Activated CD4-positive, alpha-beta T cell treated with anti-CD3 and anti-CD28 coated beads, Interleukin-2, amount 10 ng/mL, durations not matched to agents 7 days and 5 days (primary cell): ENCODE measurements around the gene APP. TPM values are rescaled to one million over a fixed set of nuclear protein-coding genes. Genes with fewer than 3 reads are reported as not detected.
A peak's percentile ranks its signal among the peaks of the same experiment; 100 is the strongest.

Experiments
- CTCF ChIA-PET: fragments of 350-600 bp; sonication (Branson Sonifier 250); formaldehyde crosslinking; loops from one replicate; lab custom pipeline; 2021; ENCODE audit warnings: antibody characterized with exemption; lab: Charles Lee
- POLR2A ChIA-PET: fragments of 350-600 bp; sonication (Branson Sonifier 250); formaldehyde crosslinking; loops from one replicate; lab custom pipeline; 2021; ENCODE audit warnings: antibody characterized with exemption; lab: Charles Lee
- DNase-seq: peaks from one replicate; pipeline ENCODE4 v3.0.0-alpha.2; 2020
- H3K27ac Mint-ChIP-seq: one replicate; pipeline ENCODE4 v1.8.0; 2021; ENCODE audit warnings: mild to moderate bottlenecking, moderate library complexity, mixed read lengths
- H3K27me3 Mint-ChIP-seq: one replicate; pipeline ENCODE4 v1.8.0; 2021; ENCODE audit warnings: mixed read lengths
- H3K36me3 Mint-ChIP-seq: one replicate; pipeline ENCODE4 v1.8.0; 2021; ENCODE audit warnings: low read depth, mixed read lengths
- H3K4me1 Mint-ChIP-seq: one replicate; pipeline ENCODE4 v1.8.0; 2021; ENCODE audit warnings: mixed read lengths
- H3K4me3 Mint-ChIP-seq: one replicate; pipeline ENCODE4 v1.8.0; 2021; ENCODE audit warnings: mild to moderate bottlenecking, moderate library complexity, mixed read lengths
- H3K9me3 Mint-ChIP-seq: one replicate; pipeline ENCODE4 v1.8.0; 2021; ENCODE audit warnings: mixed read lengths
- total RNA-seq, 2 experiments: library from RNA; stranded (reverse); gene quantifications; one replicate each; pipeline ENCODE4 v1.2.3, GENCODE V29; 2021

APP gene
- total RNA-seq, 2 experiments from 2014 or later: 31.0 to 31.4 TPM

DNA sequence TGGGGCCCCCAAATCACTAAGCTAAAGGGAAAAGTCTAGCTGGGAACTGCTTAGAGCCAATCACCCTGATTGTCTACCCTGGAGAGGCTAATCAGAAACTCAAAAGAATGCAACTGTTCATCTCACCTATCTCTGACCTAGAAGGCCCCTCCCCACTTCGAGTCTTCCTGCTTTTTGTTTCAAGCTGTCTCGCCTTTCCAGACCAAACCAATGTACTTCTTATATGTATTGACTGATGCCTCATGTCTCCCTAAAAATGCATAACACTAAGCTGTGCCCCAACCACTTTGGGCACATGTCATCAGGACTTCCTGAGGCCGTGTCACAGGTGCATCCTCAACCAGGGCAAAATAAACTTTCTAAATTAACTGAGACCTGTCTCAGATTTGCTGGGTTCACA lies 209.5 kb downstream of the APP start:
- no peaks in the 10 kb centered on the region for H3K27me3 Mint-ChIP-seq
- CTCF ChIA-PET: interaction anchor here (0.7 to 0.8 kb wide), 2 partner anchors 27 to 141 kb away, joined by 3 to 4 read pairs; no protein-coding TSS in a partner anchor

DNA sequence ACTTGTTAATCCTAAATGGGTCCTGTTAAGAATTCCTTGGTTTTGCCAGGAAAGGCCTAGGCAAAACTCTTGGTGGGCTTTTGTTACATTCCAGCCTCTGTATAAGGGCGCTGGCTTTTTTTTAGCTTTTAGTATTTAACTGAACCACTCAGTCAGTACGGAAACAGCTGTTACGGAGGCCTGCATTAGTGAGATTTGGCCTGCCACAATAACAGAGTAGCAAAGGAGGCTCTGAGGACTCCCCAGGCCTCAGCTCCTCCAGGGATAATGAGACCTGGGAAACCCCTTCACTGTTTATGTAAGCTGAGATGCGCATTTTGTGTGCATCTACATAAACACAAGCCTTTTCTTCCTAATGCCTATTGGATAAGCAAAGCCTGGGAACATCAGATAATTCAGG lies 210.2 kb downstream of the APP start:
- peaks cover 3% of the 10 kb centered on the region for H3K4me1 Mint-ChIP-seq
- H3K4me3 Mint-ChIP-seq: no peak overlapping the region
- ChIA-PET CTCF (no interaction called here), POLR2A (no interaction called here)
- H3K36me3 Mint-ChIP-seq: no peaks in the 10 kb centered on the region
- H3K27ac Mint-ChIP-seq: peak overlapping the region; percentile 31
- H3K9me3 Mint-ChIP-seq: no peaks in the 10 kb centered on the region
- H3K27me3 Mint-ChIP-seq: no peaks in the 10 kb centered on the region
- no peak for DNase-seq

More for the DNA sequence above, 209.5 kb downstream of the APP start:
- H3K9me3 Mint-ChIP-seq: no peaks in the 10 kb centered on the region
- peaks cover 3% of the 10 kb centered on the region for H3K4me1 Mint-ChIP-seq
- POLR2A ChIA-PET: interaction anchor here (0.6 kb wide), 1 partner anchor 64 kb away, joined by 5 read pairs; no protein-coding TSS in a partner anchor
- no peak overlapping the region for H3K4me3 Mint-ChIP-seq
- no peak overlapping the region for H3K27ac Mint-ChIP-seq
- DNase-seq: no peak
- H3K36me3 Mint-ChIP-seq: no peaks in the 10 kb centered on the region

DNA sequence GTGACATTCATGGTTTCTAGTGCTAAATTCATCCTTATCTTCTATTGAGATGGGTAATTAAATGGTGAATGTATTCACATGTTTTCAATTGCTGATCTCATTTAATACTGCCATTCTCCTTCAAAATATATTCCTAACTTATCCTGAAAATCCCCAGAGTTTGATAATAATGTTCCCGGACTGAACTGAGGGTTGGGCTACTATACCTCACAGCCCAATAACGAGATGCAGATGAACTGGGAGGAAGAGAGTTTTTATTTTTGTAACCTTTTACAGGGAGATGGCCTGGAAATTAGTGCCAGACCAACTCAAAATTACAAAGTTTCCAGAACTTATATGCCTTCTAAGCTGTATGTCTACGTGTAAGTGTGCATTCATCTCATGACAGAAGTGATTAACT lies 210.8 kb downstream of the APP start:
- DNase-seq: no peak
- Mint-ChIP-seq H3K27ac (peak overlapping the region; percentile 31), H3K4me3 (no peak overlapping the region), H3K27me3 (no peaks in the 10 kb centered on the region), H3K9me3 (no peaks in the 10 kb centered on the region), H3K36me3 (no peaks in the 10 kb centered on the region), H3K4me1 (peaks cover 3% of the 10 kb centered on the region)
- POLR2A ChIA-PET: interaction anchor here (0.6 kb wide), 1 partner anchor 39 kb away, joined by 4 read pairs; no protein-coding TSS in a partner anchor
- CTCF ChIA-PET: interaction anchor here (0.9 to 1.0 kb wide), 2 partner anchors 8 to 66 kb away, joined by 3 read pairs; no protein-coding TSS in a partner anchor

DNA sequence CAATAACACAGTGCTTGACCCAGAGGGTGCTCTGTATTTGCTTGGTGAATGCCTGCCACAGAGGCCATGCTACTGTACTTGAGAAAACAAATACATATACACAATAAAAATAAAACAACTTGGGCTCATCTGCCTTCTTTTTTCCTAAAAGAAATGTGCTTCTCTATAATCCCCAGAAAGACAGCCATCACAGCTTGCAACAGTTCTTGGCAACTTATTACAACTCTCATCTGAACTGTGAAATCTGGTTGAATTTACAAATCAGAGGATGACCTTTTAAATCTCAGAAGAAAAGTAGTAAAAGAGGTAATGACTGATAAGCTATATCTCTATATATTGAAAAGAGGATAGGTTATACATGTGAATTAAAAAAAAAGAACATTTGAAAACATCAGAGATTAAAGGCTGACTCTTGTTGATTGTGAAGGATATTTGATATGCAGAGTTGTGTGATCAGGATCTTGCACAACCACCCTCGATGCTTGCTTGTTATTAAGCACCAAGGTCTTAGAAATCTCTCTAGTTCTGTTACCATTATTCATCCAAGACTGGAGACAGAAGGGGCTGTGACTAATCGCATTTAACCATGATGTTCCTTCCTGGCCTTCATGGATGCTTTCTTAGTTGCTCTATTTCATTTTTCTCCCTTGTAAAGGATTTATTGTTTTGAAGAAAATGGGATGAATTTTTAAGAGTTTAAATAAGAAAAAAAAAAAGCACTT lies 213.4 kb downstream of the APP start:
- Mint-ChIP-seq H3K27me3 (no peaks in the 10 kb centered on the region), H3K27ac (no peak overlapping the region), H3K4me3 (no peak overlapping the region), H3K36me3 (no peaks in the 10 kb centered on the region), H3K4me1 (peaks cover 3% of the 10 kb centered on the region), H3K9me3 (no peaks in the 10 kb centered on the region)
- ChIA-PET CTCF (interaction anchor here (0.7 to 1.0 kb wide), 3 partner anchors 11 to 826 kb away, joined by 3 to 4 read pairs (median 3); no protein-coding TSS in a partner anchor), POLR2A (no interaction called here)
- DNase-seq: no peak

DNA sequence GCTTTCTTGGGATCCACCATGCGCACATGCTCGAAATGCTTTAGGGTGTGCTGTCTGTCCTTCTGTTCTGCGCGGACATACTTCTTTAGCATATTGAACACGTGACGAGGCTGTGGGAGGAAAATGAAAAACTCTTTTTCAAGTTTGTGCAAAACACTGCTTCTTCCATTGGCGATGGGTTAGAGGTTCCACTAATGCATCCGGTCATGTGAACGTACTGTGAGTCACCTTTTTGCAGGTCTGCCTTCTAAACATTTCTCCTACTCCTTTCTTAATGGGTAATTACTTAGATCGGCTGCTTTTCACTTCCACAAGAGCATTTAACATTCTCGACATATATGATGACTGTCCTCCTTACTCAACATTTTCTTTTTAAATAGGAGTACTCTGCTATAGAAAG lies 214.9 kb downstream of the APP start:
- Mint-ChIP-seq H3K4me1 (no peaks in the 10 kb centered on the region), H3K27ac (no peak overlapping the region), H3K9me3 (no peaks in the 10 kb centered on the region), H3K27me3 (no peaks in the 10 kb centered on the region), H3K4me3 (no peak overlapping the region), H3K36me3 (no peaks in the 10 kb centered on the region)
- ChIA-PET CTCF (no interaction called here), POLR2A (no interaction called here)
- no peak for DNase-seq

DNA sequence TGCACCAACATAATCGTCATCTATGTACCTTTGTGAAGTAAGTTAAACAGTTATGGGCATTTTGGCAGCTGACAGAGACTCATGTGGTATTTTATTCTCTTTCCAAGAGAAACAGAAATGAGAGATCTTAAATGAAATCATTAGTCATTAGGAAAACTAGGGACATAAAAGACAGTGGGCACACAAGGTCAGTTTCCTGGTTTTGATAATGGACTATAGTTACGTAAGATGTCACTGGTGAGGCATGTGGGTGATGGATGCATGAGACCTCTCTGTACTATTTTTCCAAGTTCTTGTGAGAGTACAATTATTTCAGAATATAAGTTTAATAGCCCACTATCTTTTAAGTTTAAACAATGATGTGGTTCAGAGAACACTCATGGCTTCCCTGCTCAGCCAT lies 216.9 kb downstream of the APP start:
- no peaks in the 10 kb centered on the region for H3K36me3 Mint-ChIP-seq
- ChIA-PET CTCF (no interaction called here), POLR2A (no interaction called here)
- no peaks in the 10 kb centered on the region for H3K4me1 Mint-ChIP-seq
- H3K27me3 Mint-ChIP-seq: no peaks in the 10 kb centered on the region
- H3K27ac Mint-ChIP-seq: no peak overlapping the region
- no peak for DNase-seq
- no peaks in the 10 kb centered on the region for H3K9me3 Mint-ChIP-seq
- no peak overlapping the region for H3K4me3 Mint-ChIP-seq

DNA sequence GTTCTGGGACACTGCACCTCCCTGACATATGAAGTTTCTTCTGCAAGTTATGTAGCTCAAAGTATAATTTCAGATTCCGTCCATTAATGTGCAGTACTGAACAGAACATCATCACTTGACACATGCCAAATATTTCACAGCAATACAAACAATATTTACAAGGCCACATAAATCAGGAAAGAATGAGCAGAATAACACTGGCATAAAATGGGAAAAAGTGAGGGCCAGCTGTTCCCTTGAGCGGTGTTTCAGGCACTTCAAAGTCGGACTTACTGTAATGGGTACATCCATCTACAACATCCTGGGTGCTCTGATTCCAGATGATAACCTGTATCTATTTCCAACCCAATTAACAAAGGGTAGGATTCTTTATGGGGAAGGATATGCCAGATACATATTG lies 217.4 kb downstream of the APP start:
- POLR2A ChIA-PET: no interaction called here
- Mint-ChIP-seq H3K36me3 (no peaks in the 10 kb centered on the region), H3K4me3 (no peak overlapping the region), H3K27me3 (no peaks in the 10 kb centered on the region), H3K9me3 (no peaks in the 10 kb centered on the region), H3K4me1 (no peaks in the 10 kb centered on the region), H3K27ac (no peak overlapping the region)
- CTCF ChIA-PET: no interaction called here
- no peak for DNase-seq

DNA sequence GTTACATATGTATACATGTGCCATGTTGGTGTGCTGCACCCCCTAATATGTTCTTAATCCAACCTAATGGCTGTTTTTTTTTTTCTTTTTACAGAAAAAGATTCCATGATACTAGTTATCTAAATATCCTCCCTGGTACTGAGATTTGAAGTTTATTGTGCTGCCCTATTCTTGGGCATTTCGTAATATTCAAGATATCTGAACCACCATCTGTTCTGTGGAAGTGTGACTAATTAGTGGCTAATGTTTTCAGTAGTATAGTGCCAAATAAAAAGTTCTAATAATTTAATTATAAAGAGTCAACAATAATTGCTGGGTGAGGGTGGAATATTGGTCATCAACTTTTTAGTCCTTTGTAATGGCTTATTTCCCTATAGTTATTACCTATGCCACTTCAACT lies 218.3 kb downstream of the APP start:
- no peak for DNase-seq
- Mint-ChIP-seq H3K4me1 (no peaks in the 10 kb centered on the region), H3K9me3 (no peaks in the 10 kb centered on the region), H3K4me3 (no peak overlapping the region), H3K27ac (no peak overlapping the region), H3K36me3 (no peaks in the 10 kb centered on the region), H3K27me3 (no peaks in the 10 kb centered on the region)
- ChIA-PET POLR2A (no interaction called here), CTCF (no interaction called here)

DNA sequence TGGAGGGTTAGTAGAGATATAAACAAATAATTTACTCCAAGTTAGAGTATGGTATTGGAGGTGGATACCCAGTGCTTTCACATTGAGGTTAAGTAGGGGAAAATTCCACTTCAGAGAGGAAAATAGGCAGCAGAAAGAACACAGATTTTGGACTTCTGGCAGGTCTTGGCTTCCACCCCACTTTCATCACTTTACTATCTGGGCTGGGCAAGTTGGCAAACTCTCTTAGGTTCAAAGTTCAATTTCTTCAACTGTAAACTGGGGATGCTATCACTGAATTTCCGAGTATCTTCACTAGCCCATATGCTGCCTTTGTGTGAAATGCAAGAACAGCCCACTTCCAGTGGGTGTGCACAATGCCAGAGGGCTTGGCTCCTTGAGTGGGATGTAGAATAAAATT lies 220.9 kb downstream of the APP start:
- ChIA-PET CTCF (no interaction called here), POLR2A (no interaction called here)
- Mint-ChIP-seq H3K36me3 (no peaks in the 10 kb centered on the region), H3K9me3 (peaks cover 3% of the 10 kb centered on the region), H3K27me3 (no peaks in the 10 kb centered on the region), H3K4me1 (no peaks in the 10 kb centered on the region), H3K4me3 (no peak overlapping the region), H3K27ac (no peak overlapping the region)
- no peak for DNase-seq

DNA sequence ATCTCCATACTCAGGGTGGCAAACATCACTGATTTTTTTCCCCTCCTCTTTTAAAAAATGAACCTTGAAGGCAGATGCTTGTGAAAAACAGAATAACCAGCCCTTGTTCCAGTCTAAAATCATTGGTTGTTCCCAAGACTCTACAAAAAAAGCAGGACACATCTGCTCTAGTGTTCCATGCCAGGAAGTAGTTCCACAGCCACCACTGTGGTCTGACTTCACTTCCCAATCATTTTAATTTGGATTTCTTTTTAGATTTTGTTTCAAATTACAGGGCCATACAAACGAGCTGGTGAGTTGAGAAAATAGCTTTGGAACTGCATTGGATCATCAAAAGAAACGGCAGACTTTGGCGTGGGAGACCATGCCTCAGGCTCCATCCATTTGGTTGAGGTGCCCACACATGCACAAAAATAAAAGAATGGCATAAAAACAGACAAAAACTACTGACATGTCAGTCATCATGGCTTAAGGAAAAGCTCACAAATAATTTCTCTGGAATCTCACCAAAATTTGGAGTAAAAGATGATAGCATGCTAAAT lies 225.8 kb downstream of the APP start:
- Mint-ChIP-seq H3K4me3 (no peak overlapping the region), H3K4me1 (no peaks in the 10 kb centered on the region), H3K27me3 (no peaks in the 10 kb centered on the region), H3K27ac (no peak overlapping the region), H3K36me3 (no peaks in the 10 kb centered on the region), H3K9me3 (peaks cover 3% of the 10 kb centered on the region)
- no peak for DNase-seq
- POLR2A ChIA-PET: no interaction called here
- CTCF ChIA-PET: interaction anchor here (1.4 kb wide), 1 partner anchor 10 kb away, joined by 3 read pairs; no protein-coding TSS in a partner anchor

DNA sequence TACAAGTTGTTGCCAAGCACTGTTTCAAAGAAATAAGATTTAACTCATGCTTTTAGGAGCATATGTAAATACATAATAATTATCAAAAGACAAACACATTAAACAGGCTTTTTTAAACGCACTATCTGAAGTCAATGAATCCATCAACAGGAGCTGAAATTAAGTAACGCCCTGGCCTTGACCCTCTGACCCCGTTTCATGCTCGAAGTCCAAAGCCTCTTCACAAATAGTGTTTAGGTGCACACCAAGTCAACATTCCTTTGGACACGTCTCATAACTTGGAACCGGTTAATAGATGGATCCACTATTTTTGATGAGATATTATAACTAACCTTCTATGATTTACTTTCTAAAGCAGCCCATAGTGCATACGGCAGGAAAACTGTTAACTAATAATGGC lies 226.5 kb downstream of the APP start:
- Mint-ChIP-seq H3K27me3 (no peaks in the 10 kb centered on the region), H3K4me3 (no peak overlapping the region), H3K4me1 (no peaks in the 10 kb centered on the region), H3K36me3 (no peaks in the 10 kb centered on the region), H3K9me3 (peaks cover 3% of the 10 kb centered on the region), H3K27ac (no peak overlapping the region)
- CTCF ChIA-PET: interaction anchor here (1.4 kb wide), 1 partner anchor 9 kb away, joined by 3 read pairs; no protein-coding TSS in a partner anchor
- POLR2A ChIA-PET: no interaction called here
- no peak for DNase-seq

DNA sequence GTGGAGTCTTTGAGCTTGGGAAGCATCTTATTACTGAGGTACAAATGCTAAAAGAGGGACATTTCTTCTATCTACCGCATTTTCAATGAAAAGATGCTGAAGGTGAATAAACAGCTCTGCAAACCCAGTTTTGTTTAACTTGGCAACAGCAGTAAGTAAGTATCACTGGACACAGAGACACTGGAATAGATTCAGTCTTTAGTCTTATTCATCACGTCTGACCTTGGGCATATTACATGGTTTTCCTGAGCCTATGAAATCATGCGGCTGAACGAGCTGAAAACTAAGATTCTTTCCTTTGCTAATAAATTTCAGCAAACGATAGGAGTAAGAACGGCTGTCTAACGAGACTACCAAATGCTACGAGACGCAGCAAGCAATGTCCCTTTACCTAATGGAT lies 228.4 kb downstream of the APP start:
- Mint-ChIP-seq H3K27me3 (no peaks in the 10 kb centered on the region), H3K27ac (no peak overlapping the region), H3K9me3 (peaks cover 3% of the 10 kb centered on the region), H3K36me3 (no peaks in the 10 kb centered on the region), H3K4me1 (no peaks in the 10 kb centered on the region), H3K4me3 (no peak overlapping the region)
- CTCF ChIA-PET: interaction anchor here (1.0 kb wide), 1 partner anchor 141 kb away, joined by 3 read pairs; no protein-coding TSS in a partner anchor
- DNase-seq: no peak
- POLR2A ChIA-PET: no interaction called here

DNA sequence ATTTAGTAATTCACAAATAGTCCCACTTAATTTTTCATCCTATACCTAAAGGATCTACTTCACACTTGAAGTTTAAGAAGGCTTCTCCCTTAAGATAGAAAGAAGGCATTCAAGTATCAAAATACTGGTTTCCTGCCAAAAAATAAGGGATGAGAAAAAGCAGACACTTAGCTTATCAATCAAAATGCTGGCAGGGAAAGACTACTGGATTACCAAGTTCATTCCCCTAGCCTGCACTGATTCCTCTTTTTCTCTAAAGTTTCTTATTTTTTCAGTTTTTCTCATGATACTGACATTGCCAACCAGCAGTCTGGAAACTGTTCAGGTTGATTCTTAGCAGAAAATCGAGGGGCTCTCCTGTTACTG lies 231.2 kb downstream of the APP start:
- ChIA-PET CTCF (interaction anchor here (0.8 kb wide), 1 partner anchor 144 kb away, joined by 3 read pairs; no protein-coding TSS in a partner anchor), POLR2A (no interaction called here)
- Mint-ChIP-seq H3K4me1 (peaks cover 10% of the 10 kb centered on the region), H3K27me3 (no peaks in the 10 kb centered on the region), H3K9me3 (no peaks in the 10 kb centered on the region), H3K27ac (no peak overlapping the region), H3K36me3 (peaks cover 2% of the 10 kb centered on the region), H3K4me3 (no peak overlapping the region)
- DNase-seq: no peak
